Measurements from ENCODE around the gene ULBP1.
A peak's percentile ranks its signal among the peaks of the same experiment; 100 is the strongest.

GRCh38 chr6:149961728-149962425, 1.9 kb upstream of the ULBP1 start:
- TF ChIP-seq, protein P1, sequence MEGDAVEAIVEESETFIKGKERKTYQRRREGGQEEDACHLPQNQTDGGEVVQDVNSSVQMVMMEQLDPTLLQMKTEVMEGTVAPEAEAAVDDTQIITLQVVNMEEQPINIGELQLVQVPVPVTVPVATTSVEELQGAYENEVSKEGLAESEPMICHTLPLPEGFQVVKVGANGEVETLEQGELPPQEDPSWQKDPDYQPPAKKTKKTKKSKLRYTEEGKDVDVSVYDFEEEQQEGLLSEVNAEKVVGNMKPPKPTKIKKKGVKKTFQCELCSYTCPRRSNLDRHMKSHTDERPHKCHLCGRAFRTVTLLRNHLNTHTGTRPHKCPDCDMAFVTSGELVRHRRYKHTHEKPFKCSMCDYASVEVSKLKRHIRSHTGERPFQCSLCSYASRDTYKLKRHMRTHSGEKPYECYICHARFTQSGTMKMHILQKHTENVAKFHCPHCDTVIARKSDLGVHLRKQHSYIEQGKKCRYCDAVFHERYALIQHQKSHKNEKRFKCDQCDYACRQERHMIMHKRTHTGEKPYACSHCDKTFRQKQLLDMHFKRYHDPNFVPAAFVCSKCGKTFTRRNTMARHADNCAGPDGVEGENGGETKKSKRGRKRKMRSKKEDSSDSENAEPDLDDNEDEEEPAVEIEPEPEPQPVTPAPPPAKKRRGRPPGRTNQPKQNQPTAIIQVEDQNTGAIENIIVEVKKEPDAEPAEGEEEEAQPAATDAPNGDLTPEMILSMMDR (IDR thresholded peaks at IDR 0.05) = peak; percentile 55; the same call in 1 of the 2 replicates
- TF ChIP-seq, protein P2, sequence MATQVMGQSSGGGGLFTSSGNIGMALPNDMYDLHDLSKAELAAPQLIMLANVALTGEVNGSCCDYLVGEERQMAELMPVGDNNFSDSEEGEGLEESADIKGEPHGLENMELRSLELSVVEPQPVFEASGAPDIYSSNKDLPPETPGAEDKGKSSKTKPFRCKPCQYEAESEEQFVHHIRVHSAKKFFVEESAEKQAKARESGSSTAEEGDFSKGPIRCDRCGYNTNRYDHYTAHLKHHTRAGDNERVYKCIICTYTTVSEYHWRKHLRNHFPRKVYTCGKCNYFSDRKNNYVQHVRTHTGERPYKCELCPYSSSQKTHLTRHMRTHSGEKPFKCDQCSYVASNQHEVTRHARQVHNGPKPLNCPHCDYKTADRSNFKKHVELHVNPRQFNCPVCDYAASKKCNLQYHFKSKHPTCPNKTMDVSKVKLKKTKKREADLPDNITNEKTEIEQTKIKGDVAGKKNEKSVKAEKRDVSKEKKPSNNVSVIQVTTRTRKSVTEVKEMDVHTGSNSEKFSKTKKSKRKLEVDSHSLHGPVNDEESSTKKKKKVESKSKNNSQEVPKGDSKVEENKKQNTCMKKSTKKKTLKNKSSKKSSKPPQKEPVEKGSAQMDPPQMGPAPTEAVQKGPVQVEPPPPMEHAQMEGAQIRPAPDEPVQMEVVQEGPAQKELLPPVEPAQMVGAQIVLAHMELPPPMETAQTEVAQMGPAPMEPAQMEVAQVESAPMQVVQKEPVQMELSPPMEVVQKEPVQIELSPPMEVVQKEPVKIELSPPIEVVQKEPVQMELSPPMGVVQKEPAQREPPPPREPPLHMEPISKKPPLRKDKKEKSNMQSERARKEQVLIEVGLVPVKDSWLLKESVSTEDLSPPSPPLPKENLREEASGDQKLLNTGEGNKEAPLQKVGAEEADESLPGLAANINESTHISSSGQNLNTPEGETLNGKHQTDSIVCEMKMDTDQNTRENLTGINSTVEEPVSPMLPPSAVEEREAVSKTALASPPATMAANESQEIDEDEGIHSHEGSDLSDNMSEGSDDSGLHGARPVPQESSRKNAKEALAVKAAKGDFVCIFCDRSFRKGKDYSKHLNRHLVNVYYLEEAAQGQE (IDR thresholded peaks at IDR 0.05; ENCODE audit: insufficient read depth in 1 of 2, low read depth in 2 of 2, low read length in 1 of 2) = no peak
- TF ChIP-seq POLR2AphosphoS5 (IDR thresholded peaks at IDR 0.05; ENCODE audit: low read depth, low read length) (no peak), SIN3A (IDR thresholded peaks at IDR 0.05; ENCODE audit: borderline replicate concordance, insufficient read depth, low read depth, low read length) (no peak), TCF7L2 (IDR thresholded peaks at IDR 0.05; ENCODE audit: low read depth, low read length) (no peak)
